ENCODE data around the gene HAUS7.
"Not testable (repeated sequence)": the region's sequence is repeated elsewhere in the genome, so short reads cannot be mapped to it uniquely, and the experiment has no call there.

HAUS7 gene

GRCh38 chrX:153411255-153411987, 59.0 kb downstream of the HAUS7 start, which contains the start of gene ZFP92:
Gene ZFP92, plus strand, starts transcription at chrX:153411472. Its CDS starts 6,851 bp downstream, at chrX:153418323.
- DNase-seq (ENCODE audit: low read depth in 1 of 2, low spot score in 1 of 2): peak in 1 of 2 donors; percentile 23

DNA sequence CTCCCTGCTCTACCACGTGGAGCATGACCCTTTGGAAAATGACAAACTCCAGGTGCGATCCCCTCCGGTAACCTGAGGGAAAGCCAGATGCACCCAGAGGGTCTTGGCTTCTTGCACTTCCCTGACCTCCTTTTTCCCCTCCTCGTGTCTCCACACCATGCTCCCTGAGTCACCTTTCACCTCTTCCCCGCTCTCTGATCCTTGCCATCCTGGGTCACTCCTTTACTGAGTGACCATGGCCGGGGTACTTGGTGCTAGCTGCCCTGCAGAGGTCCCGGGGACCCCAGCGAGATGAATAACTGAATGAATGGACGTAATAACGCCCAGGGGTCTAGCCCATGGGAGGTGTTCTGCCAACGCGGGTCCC, 59.5 kb downstream of the HAUS7 start:
- DNase-seq (ENCODE audit: low read depth in 1 of 2, low spot score in 1 of 2): no peak

DNA sequence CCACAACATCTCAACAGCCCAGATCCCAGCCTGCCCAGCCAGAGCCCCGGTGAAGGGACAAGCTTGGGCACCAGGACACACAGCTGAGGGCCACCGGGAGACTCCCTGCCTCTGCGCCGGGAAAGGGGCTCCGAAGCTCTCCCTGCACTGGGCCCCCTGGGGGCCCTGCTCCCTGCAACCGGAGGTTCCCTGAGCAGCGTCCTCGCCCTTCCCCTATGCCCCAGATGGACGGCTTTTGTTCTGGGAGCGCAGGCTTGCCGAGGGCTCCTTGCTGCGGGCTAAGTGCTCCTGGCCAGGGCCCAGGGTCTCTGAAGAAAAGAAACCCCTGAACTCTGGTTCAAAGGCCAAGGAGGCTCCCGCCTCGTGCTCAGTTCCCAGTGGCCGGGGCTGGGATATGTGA, 60.0 kb downstream of the HAUS7 start:
- DNase-seq (ENCODE audit: low read depth in 1 of 2, low spot score in 1 of 2): no peak

DNA sequence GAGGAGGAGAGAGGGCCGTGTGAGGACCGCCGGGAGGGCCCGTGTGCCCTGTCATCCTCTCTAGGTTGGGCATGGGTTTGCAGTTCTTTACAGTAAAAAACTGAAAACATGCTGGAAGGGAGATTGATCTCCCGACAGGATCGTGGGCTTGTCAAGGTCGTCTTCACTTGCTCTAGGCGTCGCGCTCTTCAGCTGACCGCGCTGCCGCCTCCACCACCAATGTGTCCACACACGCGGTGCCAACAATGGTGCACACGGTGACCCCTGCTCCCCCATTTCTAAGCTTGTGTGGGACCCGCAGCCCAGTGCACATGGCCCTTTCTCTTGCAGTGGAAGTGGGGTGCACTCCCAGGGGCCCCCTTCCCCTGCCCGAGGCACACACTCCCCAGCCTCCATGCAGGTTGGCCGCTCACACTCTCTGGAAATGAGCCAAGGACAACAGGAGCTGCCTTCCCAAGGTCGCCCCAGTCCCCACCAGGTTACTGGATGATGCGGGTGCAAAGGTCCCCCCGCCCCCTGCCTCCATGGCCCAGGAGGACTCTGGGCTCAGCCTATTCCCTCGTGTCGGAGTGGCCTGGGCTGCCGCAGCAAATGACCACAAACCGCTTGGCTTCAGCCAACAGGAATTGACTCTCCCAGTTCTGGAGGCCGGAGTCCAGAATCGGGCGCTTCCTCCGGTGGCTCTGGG, 60.8 kb downstream of the HAUS7 start:
- DNase-seq (ENCODE audit: low read depth in 1 of 2, low spot score in 1 of 2): no peak

DNA sequence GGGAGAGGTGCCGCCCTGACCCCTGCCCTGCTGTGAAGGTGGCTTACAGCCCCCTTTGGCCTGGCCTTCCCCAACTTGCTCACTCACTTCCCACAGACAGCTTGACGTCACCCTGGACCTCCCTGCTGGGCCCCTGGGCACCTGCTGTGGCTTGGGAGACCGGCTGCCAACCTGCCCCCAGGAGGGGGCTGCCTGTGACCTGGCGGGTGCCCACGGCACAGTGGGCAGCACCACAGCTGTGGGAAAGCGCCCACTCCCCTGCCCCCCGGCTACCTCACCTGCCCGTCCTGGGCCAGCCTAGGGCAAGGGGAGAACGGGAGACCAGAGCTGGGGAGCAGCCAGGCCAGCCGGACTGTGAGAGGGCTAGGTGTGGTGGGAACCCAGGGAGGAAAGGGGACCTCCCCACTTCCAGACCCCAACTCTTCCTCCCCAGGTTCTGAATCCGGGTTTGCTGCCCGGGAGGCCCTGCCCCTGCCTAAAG, 61.5 kb downstream of the HAUS7 start:
- no peak for DNase-seq (ENCODE audit: low read depth in 1 of 2, low spot score in 1 of 2)

DNA sequence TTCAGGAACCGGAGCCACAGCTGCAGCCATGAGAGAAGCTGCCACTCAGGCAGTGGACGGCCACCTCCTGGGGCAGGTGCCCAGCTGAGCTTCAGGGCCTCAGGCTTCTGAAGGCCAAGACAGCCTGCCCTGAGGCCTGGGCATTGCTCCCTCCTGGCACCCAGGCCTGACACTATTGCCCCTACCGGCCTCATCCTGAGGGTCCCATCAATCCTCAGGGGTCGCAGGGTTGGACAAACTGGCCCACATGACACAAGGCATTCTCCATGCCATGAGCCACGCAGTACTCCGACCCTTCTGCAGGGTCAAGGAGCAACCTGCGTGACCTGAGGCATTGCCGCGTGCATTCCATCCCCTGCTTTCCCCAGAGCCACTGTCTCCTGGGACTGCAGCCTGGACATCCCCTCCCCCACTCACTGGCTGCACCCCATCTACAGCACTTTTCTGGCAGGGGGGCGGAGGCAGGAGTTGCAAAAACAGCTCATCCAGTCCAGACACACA, 62.1 kb downstream of the HAUS7 start:
- DNase-seq (ENCODE audit: low read depth in 1 of 2, low spot score in 1 of 2): no peak

GRCh38 chrX:153407736-153408135, 62.6 kb downstream of the HAUS7 start:
- DNase-seq (ENCODE audit: low read depth in 1 of 2, low spot score in 1 of 2): no peak

GRCh38 chrX:153406903-153407302, 63.5 kb downstream of the HAUS7 start:
- DNase-seq (ENCODE audit: low read depth in 1 of 2, low spot score in 1 of 2): no peak

- no peak for DNase-seq (ENCODE audit: low read depth in 1 of 2, low spot score in 1 of 2)
Measured at GRCh38 chrX:153406011-153406410, 64.4 kb downstream of the HAUS7 start.

- DNase-seq (ENCODE audit: low read depth in 1 of 2, low spot score in 1 of 2): no peak
Measured at GRCh38 chrX:153405426-153405825, 65.0 kb downstream of the HAUS7 start.

GRCh38 chrX:153404333-153404732, 66.0 kb downstream of the HAUS7 start:
- DNase-seq (ENCODE audit: low read depth in 1 of 2, low spot score in 1 of 2): not testable (repeated sequence)

DNA sequence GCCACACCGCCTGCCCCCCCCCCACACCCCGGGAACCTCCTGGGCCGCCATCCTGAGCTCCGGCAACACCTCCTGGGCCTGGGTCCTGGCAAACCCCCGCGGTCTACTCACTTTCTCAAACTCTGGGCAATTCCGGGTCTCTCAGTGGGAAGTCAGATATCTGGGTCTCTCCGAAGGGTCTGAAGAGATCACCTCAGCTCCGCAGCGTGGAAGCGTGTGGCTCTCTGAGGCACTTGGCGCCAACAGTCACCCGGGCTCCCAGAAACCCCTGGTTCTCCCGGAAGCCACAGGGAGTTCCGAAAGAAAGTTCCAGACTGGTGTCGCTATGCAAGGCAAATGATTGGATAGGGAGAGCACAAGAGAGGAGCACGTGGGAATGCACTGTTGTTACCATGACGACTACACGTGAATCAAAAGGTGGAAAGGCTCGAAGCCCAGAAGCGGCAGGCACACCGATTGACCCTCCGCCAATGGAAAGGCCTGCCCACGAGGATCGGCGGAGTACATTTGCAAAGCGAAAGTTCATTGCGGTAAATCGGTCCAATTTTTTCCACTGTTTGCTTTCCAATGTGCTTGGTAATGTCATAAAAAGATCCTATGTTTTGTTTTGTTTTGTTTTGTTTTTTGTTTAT, 69.1 kb downstream of the HAUS7 start, which contains the start of gene PNMA6E:
PNMA6E (minus strand) TSS at position 218 of the 632 bp plus-strand sequence. CDS start 2,501 bp downstream, outside the sequence.
- no peak for DNase-seq (ENCODE audit: low read depth in 1 of 2, low spot score in 1 of 2)

DNA sequence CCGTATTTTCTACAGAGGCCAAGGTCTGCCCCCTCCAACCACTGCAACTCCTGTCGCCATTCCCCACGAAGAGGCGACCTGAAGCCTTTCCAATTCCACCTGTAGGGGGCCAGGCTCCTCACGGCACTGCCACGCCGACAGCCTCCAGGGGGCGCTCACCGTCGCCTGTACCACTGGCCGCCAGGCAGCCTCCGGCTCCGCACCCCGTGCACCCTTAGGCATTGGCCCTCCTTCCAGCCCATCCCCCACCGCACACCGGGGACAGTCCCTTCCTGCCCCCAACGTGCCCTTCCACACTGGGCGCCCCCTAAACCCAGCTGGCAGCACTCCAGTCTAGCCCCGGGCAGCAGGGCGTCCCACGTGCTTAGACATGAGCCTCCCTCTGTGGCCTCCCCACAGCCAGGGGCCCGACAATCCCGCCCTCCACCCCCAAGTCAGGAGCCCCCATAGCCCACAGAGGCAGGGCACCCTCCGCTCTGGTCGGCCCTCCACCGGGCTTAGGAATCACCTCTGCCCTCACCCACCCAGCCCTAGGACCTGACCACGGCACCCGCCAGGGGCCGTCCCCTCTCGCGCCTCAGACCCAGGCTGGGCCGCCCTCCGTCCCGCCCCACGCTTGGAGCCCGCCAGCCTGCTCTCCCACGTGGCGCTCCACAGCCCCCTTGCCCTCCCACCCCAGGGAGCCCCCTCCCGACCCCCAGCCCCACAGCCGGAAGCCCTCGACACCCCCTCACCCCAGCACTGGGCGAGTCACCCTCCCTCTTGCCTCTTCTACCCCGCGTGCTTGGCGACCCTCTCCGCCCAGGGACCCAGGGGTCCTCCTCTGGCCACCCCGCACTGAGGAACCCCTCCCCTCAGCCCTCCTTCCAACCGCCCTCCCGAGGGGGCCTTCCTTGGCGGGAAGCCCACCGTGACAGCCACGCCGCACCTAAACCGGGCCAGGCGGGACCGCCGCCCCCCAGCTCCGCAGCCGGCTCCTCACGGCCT, 69.9 kb downstream of the HAUS7 start:
- peak in 1 of 2 donors; percentile 33 for DNase-seq (ENCODE audit: low read depth in 1 of 2, low spot score in 1 of 2)

DNA sequence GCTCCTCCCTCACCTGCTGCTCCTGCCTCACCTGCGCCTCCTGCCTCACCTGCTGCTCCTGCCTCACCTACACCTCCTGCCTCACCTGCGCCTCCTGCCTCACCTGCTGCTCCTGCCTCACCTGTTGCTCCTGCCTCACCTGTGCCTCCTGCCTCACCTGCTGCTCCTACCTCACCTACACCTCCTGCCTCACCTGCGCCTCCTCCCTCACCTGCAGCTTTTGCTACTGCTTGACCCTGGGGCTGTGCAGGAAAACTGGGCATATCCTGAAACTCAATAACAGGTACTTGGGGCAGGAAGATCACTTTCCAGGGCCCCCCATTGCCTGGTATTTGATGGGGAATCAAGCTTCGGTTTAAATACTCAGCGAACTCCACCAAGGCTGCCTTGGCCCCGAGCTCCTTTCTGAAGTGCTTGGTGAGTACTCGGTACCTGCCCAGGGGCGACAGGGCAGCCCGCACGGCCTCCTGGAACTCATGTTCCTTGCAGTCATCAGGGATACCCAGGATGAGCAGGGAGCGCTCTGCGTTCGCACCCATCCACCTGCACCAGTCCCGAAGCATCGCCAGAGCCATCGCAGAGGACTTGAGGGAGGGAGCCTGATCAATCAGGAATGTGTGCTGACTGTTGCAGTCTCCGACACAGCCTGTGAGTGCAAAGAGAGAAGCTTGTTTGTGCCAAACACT, 72.0 kb downstream of the HAUS7 start:
- DNase-seq (ENCODE audit: low read depth in 1 of 2, low spot score in 1 of 2): no peak
